ENCODE data around the gene COL20A1.

DNA sequence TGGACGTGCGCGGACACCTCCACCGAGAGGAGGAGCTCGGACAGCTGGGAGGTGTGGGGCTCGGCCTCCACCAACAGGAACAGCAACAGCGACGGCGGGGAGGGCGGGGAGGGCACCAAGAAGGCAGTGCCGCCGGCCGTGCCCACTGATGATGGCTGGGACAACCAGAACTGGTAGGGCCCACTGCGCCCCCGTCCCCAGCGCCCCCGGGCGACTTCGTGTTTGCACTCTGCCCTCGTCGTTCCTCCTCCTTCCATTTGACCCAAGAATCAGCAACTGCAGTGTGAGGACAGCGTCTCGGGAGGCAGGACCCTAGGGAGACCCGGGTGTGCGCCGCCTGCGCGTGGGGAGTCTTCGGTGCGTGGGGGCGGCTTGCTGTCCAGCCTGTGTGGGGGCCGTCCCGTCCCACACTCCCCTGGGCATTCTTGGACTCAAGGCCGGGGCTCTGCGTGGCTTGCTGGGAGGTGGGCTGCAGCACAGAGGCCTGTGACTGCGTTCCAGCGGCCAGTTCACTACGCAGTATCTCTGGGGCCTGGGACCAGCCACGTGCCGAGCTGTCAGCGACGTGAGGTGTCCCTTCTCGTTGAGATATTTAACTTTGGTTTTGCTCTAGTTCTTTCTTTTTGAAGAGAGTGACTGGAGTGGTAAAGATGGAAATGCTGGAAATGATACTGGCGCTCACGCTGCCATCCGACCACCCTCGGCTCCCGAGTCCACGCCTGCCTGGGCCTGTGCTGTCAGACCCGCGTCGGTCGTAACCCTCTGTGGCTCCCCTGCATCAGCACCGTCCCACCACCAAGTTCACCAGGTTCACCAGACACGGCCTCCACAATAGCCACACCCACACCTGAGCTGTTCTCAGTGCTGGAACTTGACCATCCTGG, 5.0 kb upstream of the COL20A1 start:
- TF ChIP-seq, protein P1, sequence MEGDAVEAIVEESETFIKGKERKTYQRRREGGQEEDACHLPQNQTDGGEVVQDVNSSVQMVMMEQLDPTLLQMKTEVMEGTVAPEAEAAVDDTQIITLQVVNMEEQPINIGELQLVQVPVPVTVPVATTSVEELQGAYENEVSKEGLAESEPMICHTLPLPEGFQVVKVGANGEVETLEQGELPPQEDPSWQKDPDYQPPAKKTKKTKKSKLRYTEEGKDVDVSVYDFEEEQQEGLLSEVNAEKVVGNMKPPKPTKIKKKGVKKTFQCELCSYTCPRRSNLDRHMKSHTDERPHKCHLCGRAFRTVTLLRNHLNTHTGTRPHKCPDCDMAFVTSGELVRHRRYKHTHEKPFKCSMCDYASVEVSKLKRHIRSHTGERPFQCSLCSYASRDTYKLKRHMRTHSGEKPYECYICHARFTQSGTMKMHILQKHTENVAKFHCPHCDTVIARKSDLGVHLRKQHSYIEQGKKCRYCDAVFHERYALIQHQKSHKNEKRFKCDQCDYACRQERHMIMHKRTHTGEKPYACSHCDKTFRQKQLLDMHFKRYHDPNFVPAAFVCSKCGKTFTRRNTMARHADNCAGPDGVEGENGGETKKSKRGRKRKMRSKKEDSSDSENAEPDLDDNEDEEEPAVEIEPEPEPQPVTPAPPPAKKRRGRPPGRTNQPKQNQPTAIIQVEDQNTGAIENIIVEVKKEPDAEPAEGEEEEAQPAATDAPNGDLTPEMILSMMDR (IDR thresholded peaks at IDR 0.05): no peak
- no peak for TF ChIP-seq POLR2AphosphoS5 (IDR thresholded peaks at IDR 0.05)

All from prostate gland (tissue), 2 donors.